Upper lobe of left lung (tissue), 6 donors: ENCODE results near the gene FHOD3. TPM values are rescaled to one million over a fixed set of nuclear protein-coding genes. Genes with fewer than 3 reads are reported as not detected.

ENCODE experiments used
- ATAC-seq, 2 donors: fragments of 200-7000 bp; cut with Tn5 transposase; one replicate each; pipeline ENCODE4 v1.9.1; 2022; ENCODE audit warnings: mild to moderate bottlenecking in 2 of 2, moderate library complexity in 2 of 2; ENCODE audit not compliant: low FRiP score in 2 of 2
- DNase-seq, 2 donors: peaks; one replicate each; pipeline ENCODE4 v3.0.0-alpha.2; 2019 to 2020
- H3K27ac ChIP-seq, 4 donors: fragments of 200-600 bp; sonication (generic); one replicate each; pipeline ENCODE4 v1.5.1; 2016 to 2019
- H3K27me3 ChIP-seq, 4 donors: fragments of 200-600 bp; sonication (generic); one replicate each; pipeline ENCODE4 v1.5.1; 2017 to 2019
- H3K36me3 ChIP-seq, 4 donors: fragments of 200-600 bp; sonication (generic); one replicate each; pipeline ENCODE4 v1.5.1; 2016 to 2019
- H3K4me1 ChIP-seq, 4 donors: fragments of 200-600 bp; sonication (generic); one replicate each; pipeline ENCODE4 v1.5.1; 2018 to 2019
- H3K4me3 ChIP-seq, 4 donors: fragments of 200-600 bp; sonication (generic); one replicate each; pipeline ENCODE4 v1.5.1; 2017 to 2019; ENCODE audit warnings: mild to moderate bottlenecking in 2 of 4, moderate library complexity in 1 of 4
- H3K9me3 ChIP-seq, 4 donors: fragments of 200-600 bp; sonication (generic); one replicate each; pipeline ENCODE4 v1.5.1; 2018 to 2019
- CTCF ChIP-seq, 6 experiments: fragments of 450-650 bp in 4 of 6; fragments of 200-600 bp in 2 of 6; sonication (generic) in 2 of 6; IDR thresholded peaks; one replicate each; pipeline ENCODE4 v1.5.1; 2016 to 2019; ENCODE audit warnings: antibody characterized with exemption in 6 of 6
- EP300 ChIP-seq, 4 donors: sonication (generic); formaldehyde crosslinking; IDR thresholded peaks; one replicate each; pipeline ENCODE4 v1.5.1; 2017; ENCODE audit warnings: antibody characterized with exemption in 4 of 4, control low read depth in 2 of 4
- POLR2A ChIP-seq, 4 donors: fragments of 450-650 bp; IDR thresholded peaks; one replicate each; pipeline ENCODE4 v1.5.1; 2016 to 2017; ENCODE audit warnings: antibody characterized with exemption in 4 of 4, mild to moderate bottlenecking in 2 of 4
- POLR2AphosphoS5 ChIP-seq, 2 donors: sonication (generic); formaldehyde crosslinking; IDR thresholded peaks; one replicate each; pipeline ENCODE4 v1.5.1; 2017; ENCODE audit warnings: antibody characterized with exemption in 2 of 2
- WGBS, 2 donors: methylation state at CpG; one replicate each; pipeline ENCODE4 v1.1.5; 2017 to 2018; 5-methylcytosine and 5-hydroxymethylcytosine counted together
- total RNA-seq, 6 donors: library from RNA; depleted of rRNA in 4 of 6; stranded (reverse); fragments of >200 nt in 4 of 6; gene quantifications; one replicate each; pipeline versions ENCODE4 v1.1.0 to v1.2.1, GENCODE V29; 2016 to 2021
- donor health status: DM: no; HTN: no; CAD: no; lungs with moderate emphysema.
- donor health status: DM: no; HTN: yes; CAD: no; lungs with severe emphysema.

The FHOD3 gene
- total RNA-seq, 6 donors from 2014 or later = 0.40 to 4.8 (median 2.8) TPM

- no peaks in the 10 kb centered on the region for H3K4me1 ChIP-seq
- no peak for DNase-seq
- H3K36me3 ChIP-seq = no peaks in the 10 kb centered on the region
- TF ChIP-seq CTCF (IDR thresholded peaks at IDR 0.05) (no peak), EP300 (IDR thresholded peaks at IDR 0.05) (no peak), POLR2A (IDR thresholded peaks at IDR 0.05) (no peak), POLR2AphosphoS5 (IDR thresholded peaks at IDR 0.05) (no peak)
- H3K9me3 ChIP-seq = peaks cover 6 to 11% (median 7%) of the 10 kb centered on the region in 4 donors
- H3K4me3 ChIP-seq = no peak overlapping the region
- no peak overlapping the region for H3K27ac ChIP-seq
- WGBS, 2 donors = 81 to 87% methylated on average over 3 of the region's 3 CpGs
- no peaks in the 10 kb centered on the region for H3K27me3 ChIP-seq
- ATAC-seq = no peak
Measured at GRCh38 chr18:36392979-36393287, 95.4 kb downstream of the FHOD3 start.

DNA sequence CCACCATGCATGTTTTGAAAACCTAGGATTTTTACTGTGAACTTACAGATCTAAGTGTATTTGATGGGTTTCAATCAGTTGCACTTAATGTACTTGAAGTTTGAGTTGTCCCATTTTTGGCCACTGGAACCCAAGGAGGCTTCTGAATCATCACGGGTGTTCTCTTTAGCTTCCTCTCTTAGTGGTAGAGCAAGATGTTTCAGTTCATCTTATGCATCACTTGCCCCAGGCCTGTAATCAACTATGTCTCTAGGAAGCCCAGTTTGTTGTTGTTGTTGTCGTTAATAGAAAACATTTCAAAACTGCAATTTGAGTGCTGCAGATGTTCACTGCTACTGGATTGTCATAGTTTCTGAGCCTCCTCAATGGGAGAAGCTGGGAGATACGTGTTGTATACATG lies 97.0 kb downstream of the FHOD3 start:
- peaks cover 6 to 11% (median 7%) of the 10 kb centered on the region in 4 donors for H3K9me3 ChIP-seq
- no peak overlapping the region for H3K27ac ChIP-seq
- WGBS, 2 donors = 80 to 81% methylated on average over 3 of the region's 3 CpGs
- TF ChIP-seq POLR2A (IDR thresholded peaks at IDR 0.05) = no peak
- no peak for TF ChIP-seq CTCF (IDR thresholded peaks at IDR 0.05)
- no peak for TF ChIP-seq EP300 (IDR thresholded peaks at IDR 0.05)
- TF ChIP-seq POLR2AphosphoS5 (IDR thresholded peaks at IDR 0.05) = no peak
- H3K27me3 ChIP-seq = no peaks in the 10 kb centered on the region
- H3K4me3 ChIP-seq = no peak overlapping the region
- H3K36me3 ChIP-seq = no peaks in the 10 kb centered on the region
- ATAC-seq = no peak
- no peaks in the 10 kb centered on the region for H3K4me1 ChIP-seq
- DNase-seq = no peak

DNA sequence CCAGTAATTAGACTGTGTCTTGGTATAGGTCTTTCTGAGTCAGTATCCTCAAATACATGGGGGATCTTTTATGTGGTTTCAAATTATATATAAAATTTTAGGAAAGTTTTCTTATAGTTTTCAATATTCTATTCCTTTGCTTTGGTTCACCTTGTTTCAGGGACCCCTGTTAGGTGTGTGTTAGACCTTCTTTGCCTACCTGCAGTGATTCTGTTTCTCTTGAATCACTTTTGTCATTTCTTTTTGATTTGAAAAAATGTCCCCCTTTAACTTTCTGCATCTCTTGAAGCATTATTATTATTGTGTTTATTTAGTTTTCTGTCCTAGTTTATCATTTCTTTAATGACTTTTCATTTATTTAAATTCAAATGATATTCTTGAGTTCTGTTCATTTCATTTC lies 98.7 kb downstream of the FHOD3 start:
- ATAC-seq (no peak), DNase-seq (no peak)
- no peaks in the 10 kb centered on the region for H3K27me3 ChIP-seq
- no peak for TF ChIP-seq POLR2AphosphoS5 (IDR thresholded peaks at IDR 0.05)
- TF ChIP-seq CTCF (IDR thresholded peaks at IDR 0.05) = no peak
- no peak for TF ChIP-seq POLR2A (IDR thresholded peaks at IDR 0.05)
- no peak for TF ChIP-seq EP300 (IDR thresholded peaks at IDR 0.05)
- H3K27ac ChIP-seq = no peak overlapping the region
- no peaks in the 10 kb centered on the region for H3K4me1 ChIP-seq
- H3K4me3 ChIP-seq = no peak overlapping the region
- H3K9me3 ChIP-seq = peaks cover 6 to 11% (median 7%) of the 10 kb centered on the region in 4 donors
- no peaks in the 10 kb centered on the region for H3K36me3 ChIP-seq

GRCh38 chr18:36397033-36397432 lies 99.5 kb downstream of the FHOD3 start:
- H3K36me3 ChIP-seq = no peaks in the 10 kb centered on the region
- no peaks in the 10 kb centered on the region for H3K4me1 ChIP-seq
- DNase-seq (no peak), ATAC-seq (no peak)
- H3K27ac ChIP-seq = no peak overlapping the region
- no peaks in the 10 kb centered on the region for H3K27me3 ChIP-seq
- TF ChIP-seq EP300 (IDR thresholded peaks at IDR 0.05) (no peak), POLR2A (IDR thresholded peaks at IDR 0.05) (no peak), POLR2AphosphoS5 (IDR thresholded peaks at IDR 0.05) (no peak), CTCF (IDR thresholded peaks at IDR 0.05) (no peak)
- H3K9me3 ChIP-seq = peaks cover 6 to 11% (median 7%) of the 10 kb centered on the region in 4 donors
- no peak overlapping the region for H3K4me3 ChIP-seq

DNA sequence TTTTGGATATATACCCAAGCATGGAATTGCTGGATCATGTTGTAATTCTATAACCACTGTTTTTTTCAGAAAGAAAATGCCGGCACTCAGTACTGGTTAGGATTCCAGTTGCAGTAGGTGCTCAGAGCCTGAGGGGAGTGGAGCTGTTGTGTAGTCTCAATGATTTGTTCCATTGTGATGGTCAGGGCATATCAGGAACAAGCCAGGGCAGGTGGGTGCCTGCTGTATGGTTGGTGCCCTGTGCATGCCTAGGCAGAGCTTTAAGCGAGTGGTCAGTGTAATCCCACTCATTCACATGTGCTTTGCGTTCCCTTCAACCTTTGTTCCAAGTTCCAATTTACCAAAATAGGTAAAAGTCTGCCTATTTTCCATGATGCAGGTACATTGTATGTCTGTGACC lies 100.9 kb downstream of the FHOD3 start:
- no peak overlapping the region for H3K4me3 ChIP-seq
- H3K9me3 ChIP-seq = peaks cover 6 to 11% (median 7%) of the 10 kb centered on the region in 4 donors
- TF ChIP-seq CTCF (IDR thresholded peaks at IDR 0.05) (no peak), POLR2A (IDR thresholded peaks at IDR 0.05) (no peak), POLR2AphosphoS5 (IDR thresholded peaks at IDR 0.05) (no peak), EP300 (IDR thresholded peaks at IDR 0.05) (no peak)
- DNase-seq (no peak), ATAC-seq (no peak)
- no peaks in the 10 kb centered on the region for H3K4me1 ChIP-seq
- 88% methylated on average over 3 of the region's 3 CpGs for WGBS, 2 donors
- H3K27ac ChIP-seq = no peak overlapping the region
- no peaks in the 10 kb centered on the region for H3K36me3 ChIP-seq
- no peaks in the 10 kb centered on the region for H3K27me3 ChIP-seq
